Measurements from ENCODE around the gene SMCO1. TPM values are rescaled to one million over a fixed set of nuclear protein-coding genes. Genes with fewer than 3 reads are reported as not detected.

The SMCO1 gene
- total RNA-seq, 1 experiment from 2014 or later, result not detected

DNA sequence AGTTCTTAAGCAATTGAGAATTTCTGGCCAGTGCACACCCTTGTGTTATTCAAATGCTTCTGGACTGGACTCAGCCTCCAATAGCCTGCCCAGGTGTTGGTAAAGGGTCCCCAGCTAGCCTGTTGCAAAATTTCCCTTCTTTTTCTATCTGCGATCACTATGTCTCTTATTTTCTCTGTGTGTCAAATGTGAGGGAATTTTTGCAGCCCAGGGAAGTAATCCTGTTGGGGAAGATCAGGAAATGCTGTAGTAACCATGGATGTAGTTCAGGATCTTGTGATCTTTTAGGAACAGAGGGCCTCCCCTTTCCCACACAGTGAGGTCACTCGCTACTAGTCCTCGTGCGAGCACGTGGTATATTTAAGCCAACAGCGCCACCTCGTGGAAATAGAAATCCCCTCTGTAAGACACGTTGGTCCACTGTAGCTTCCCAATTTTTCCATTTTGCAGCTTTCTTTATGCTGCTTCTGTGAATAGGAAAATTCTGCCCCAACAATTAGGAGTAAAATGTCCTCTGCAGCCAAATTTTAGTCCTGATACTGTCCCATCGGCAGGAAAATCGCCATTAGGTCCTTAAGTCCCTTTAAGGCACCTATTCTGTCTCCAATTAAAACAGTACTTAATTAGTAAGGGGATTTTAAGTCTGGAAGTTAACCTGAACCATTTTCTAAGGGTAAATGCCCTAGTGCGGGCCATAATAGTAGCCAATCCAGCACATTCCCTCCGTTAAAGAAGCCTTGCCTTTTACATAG is 4.0 kb upstream of the SMCO1 start:
- CTCF ChIA-PET, result no interaction called here
- no peaks in the 10 kb centered on the region for H3K27me3 Mint-ChIP-seq (ENCODE audit: insufficient read depth, unreplicated experiment)
- H3K4me3 Mint-ChIP-seq (ENCODE audit: unreplicated experiment), result no peak overlapping the region
- no peak overlapping the region for H3K27ac Mint-ChIP-seq (ENCODE audit: unreplicated experiment)
- no peaks in the 10 kb centered on the region for H3K27me3 ChIP-seq (replicated peaks; ENCODE audit: control insufficient read depth, insufficient read depth, low read length)
- peak; percentile 63 for DNase-seq
- peaks cover 48% of the 10 kb centered on the region for H3K9me3 Mint-ChIP-seq (ENCODE audit: unreplicated experiment)
- H3K36me3 Mint-ChIP-seq (ENCODE audit: insufficient read depth, unreplicated experiment), result no peaks in the 10 kb centered on the region
- H3K4me1 ChIP-seq, result no peaks in the 10 kb centered on the region
- H3K36me3 ChIP-seq (ENCODE audit: control insufficient read depth, insufficient read depth, low read length), result no peaks in the 10 kb centered on the region
- TF ChIP-seq, protein P1, sequence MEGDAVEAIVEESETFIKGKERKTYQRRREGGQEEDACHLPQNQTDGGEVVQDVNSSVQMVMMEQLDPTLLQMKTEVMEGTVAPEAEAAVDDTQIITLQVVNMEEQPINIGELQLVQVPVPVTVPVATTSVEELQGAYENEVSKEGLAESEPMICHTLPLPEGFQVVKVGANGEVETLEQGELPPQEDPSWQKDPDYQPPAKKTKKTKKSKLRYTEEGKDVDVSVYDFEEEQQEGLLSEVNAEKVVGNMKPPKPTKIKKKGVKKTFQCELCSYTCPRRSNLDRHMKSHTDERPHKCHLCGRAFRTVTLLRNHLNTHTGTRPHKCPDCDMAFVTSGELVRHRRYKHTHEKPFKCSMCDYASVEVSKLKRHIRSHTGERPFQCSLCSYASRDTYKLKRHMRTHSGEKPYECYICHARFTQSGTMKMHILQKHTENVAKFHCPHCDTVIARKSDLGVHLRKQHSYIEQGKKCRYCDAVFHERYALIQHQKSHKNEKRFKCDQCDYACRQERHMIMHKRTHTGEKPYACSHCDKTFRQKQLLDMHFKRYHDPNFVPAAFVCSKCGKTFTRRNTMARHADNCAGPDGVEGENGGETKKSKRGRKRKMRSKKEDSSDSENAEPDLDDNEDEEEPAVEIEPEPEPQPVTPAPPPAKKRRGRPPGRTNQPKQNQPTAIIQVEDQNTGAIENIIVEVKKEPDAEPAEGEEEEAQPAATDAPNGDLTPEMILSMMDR (IDR thresholded peaks at IDR 0.05; ENCODE audit: insufficient read depth in 1 of 2, low read depth in 1 of 2, low read length in 1 of 2, severe bottlenecking in 1 of 2, unreplicated experiment in 1 of 2), result peak; percentile 0 to 36
- peaks cover 32% of the 10 kb centered on the region for H3K9me3 ChIP-seq
- H3K4me1 Mint-ChIP-seq (ENCODE audit: low read depth, unreplicated experiment), result no peaks in the 10 kb centered on the region
- intact Hi-C loops (cut with micrococcal nuclease; ENCODE audit: unreplicated experiment), result loop anchor here (1.0 kb wide), 1 partner anchor 266 kb away; no protein-coding TSS in a partner anchor
- POLR2A ChIA-PET, result no interaction called here
- no peak overlapping the region for H3K4me3 ChIP-seq (ENCODE audit: low read depth, low read length)
- BruUV-seq (replicated peaks), result no TSS peak

DNA sequence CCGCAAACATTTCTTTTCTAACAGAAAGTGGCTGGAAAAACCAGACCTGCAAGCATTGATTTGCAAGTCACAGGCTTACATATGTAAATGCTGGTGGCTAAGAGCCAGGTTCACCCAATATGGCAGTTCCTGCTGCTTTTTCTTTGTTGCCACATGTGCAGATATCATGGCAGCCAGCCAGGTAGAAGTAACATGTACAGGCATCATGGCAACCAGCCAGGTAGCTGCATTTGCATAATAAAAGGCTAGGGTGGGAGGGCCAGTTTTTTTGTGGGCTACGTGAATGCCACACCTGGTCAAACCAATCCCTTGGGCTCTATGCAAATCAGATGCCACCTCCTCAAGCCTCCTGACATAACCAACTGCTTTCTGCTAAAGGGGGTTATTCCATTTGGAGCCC is 2.8 kb upstream of the SMCO1 start:
- Mint-ChIP-seq H3K9me3 (ENCODE audit: unreplicated experiment) (peaks cover 48% of the 10 kb centered on the region), H3K36me3 (ENCODE audit: insufficient read depth, unreplicated experiment) (no peaks in the 10 kb centered on the region), H3K27me3 (ENCODE audit: insufficient read depth, unreplicated experiment) (no peaks in the 10 kb centered on the region), H3K4me3 (ENCODE audit: unreplicated experiment) (no peak overlapping the region), H3K27ac (ENCODE audit: unreplicated experiment) (no peak overlapping the region), H3K4me1 (ENCODE audit: low read depth, unreplicated experiment) (no peaks in the 10 kb centered on the region)
- Histone ChIP-seq H3K9me3 (peaks cover 32% of the 10 kb centered on the region), H3K4me1 (no peaks in the 10 kb centered on the region), H3K36me3 (ENCODE audit: control insufficient read depth, insufficient read depth, low read length) (no peaks in the 10 kb centered on the region), H3K27me3 (replicated peaks; ENCODE audit: control insufficient read depth, insufficient read depth, low read length) (no peaks in the 10 kb centered on the region), H3K4me3 (ENCODE audit: low read depth, low read length) (no peak overlapping the region)
- ChIA-PET POLR2A (no interaction called here), CTCF (no interaction called here)
- TF ChIP-seq, protein P1 (IDR thresholded peaks at IDR 0.05; ENCODE audit: insufficient read depth in 1 of 2, low read depth in 1 of 2, low read length in 1 of 2, severe bottlenecking in 1 of 2, unreplicated experiment in 1 of 2), result no peak
- intact Hi-C loops (cut with micrococcal nuclease; ENCODE audit: unreplicated experiment), result no loop called here
- no TSS peak for BruUV-seq (replicated peaks)
- no peak for DNase-seq

GRCh38 chr3:196517162-196517800 is 2.1 kb upstream of the SMCO1 start:
- H3K9me3 Mint-ChIP-seq (ENCODE audit: unreplicated experiment), result peaks cover 48% of the 10 kb centered on the region
- intact Hi-C loops (cut with micrococcal nuclease; ENCODE audit: unreplicated experiment), result no loop called here
- CTCF ChIA-PET, result no interaction called here

More at GRCh38 chr3:196517162-196517800, 2.1 kb upstream of the SMCO1 start:
- no peaks in the 10 kb centered on the region for H3K27me3 Mint-ChIP-seq (ENCODE audit: insufficient read depth, unreplicated experiment)
- no peaks in the 10 kb centered on the region for H3K36me3 Mint-ChIP-seq (ENCODE audit: insufficient read depth, unreplicated experiment)
- H3K36me3 ChIP-seq (ENCODE audit: control insufficient read depth, insufficient read depth, low read length), result no peaks in the 10 kb centered on the region
- H3K27me3 ChIP-seq (replicated peaks; ENCODE audit: control insufficient read depth, insufficient read depth, low read length), result no peaks in the 10 kb centered on the region
- no TSS peak for BruUV-seq (replicated peaks)
- no peak overlapping the region for H3K4me3 Mint-ChIP-seq (ENCODE audit: unreplicated experiment)
- no peak overlapping the region for H3K4me3 ChIP-seq (ENCODE audit: low read depth, low read length)
- TF ChIP-seq, protein P1 (IDR thresholded peaks at IDR 0.05; ENCODE audit: insufficient read depth in 1 of 2, low read depth in 1 of 2, low read length in 1 of 2, severe bottlenecking in 1 of 2, unreplicated experiment in 1 of 2), result no peak
- H3K27ac Mint-ChIP-seq (ENCODE audit: unreplicated experiment), result no peak overlapping the region
- no peak for DNase-seq
- H3K9me3 ChIP-seq, result peaks cover 32% of the 10 kb centered on the region
- no peaks in the 10 kb centered on the region for H3K4me1 ChIP-seq
- POLR2A ChIA-PET, result no interaction called here
- no peaks in the 10 kb centered on the region for H3K4me1 Mint-ChIP-seq (ENCODE audit: low read depth, unreplicated experiment)

All from Caco-2 (cell line).